GM21390 (cell line): Measurements from ENCODE around the gene PRKAR1A.
"Not testable (repeated sequence)": the region's sequence is repeated elsewhere in the genome, so short reads cannot be mapped to it uniquely, and the experiment has no call there.

ENCODE experiments used
- ATAC-seq: cut with Tn5 transposase; IDR thresholded peaks from one replicate; pipeline ENCODE4 v1.9.1; 2021; ENCODE audit not compliant: unreplicated experiment

PRKAR1A gene

GRCh38 chr17:68512247-68512959 lies at the start of gene PRKAR1A:
Gene PRKAR1A, plus strand, starts transcription at chr17:68512430. Its CDS starts 2,970 bp downstream, at chr17:68515400.
- peak; percentile 88 for ATAC-seq

GRCh38 chr17:68463211-68464019 lies 48.8 kb upstream of the PRKAR1A start:
- no peak for ATAC-seq

GRCh38 chr17:68468334-68468733 lies 43.9 kb upstream of the PRKAR1A start:
- no peak for ATAC-seq

- ATAC-seq: no peak
Measured at GRCh38 chr17:68468788-68469187, 43.4 kb upstream of the PRKAR1A start.

GRCh38 chr17:68470961-68471360 lies 41.3 kb upstream of the PRKAR1A start:
- no peak for ATAC-seq

- no peak for ATAC-seq
Measured at GRCh38 chr17:68480885-68481284, 31.3 kb upstream of the PRKAR1A start.

- no peak for ATAC-seq
Measured at GRCh38 chr17:68482576-68483041, 29.6 kb upstream of the PRKAR1A start.

GRCh38 chr17:68484458-68484857 lies 27.8 kb upstream of the PRKAR1A start:
- no peak for ATAC-seq

- no peak for ATAC-seq
Measured at GRCh38 chr17:68489919-68490318, 22.3 kb upstream of the PRKAR1A start.

GRCh38 chr17:68491381-68492231 lies 20.6 kb upstream of the PRKAR1A start:
- peak; percentile 56 for ATAC-seq

- ATAC-seq: not testable (repeated sequence)
Measured at GRCh38 chr17:68492394-68493054, 19.7 kb upstream of the PRKAR1A start.

- no peak for ATAC-seq
Measured at GRCh38 chr17:68495081-68495480, 17.1 kb upstream of the PRKAR1A start.

- peak; percentile 94 for ATAC-seq
Measured at GRCh38 chr17:68497885-68498319, 14.3 kb upstream of the PRKAR1A start.

GRCh38 chr17:68498479-68499326 lies 13.5 kb upstream of the PRKAR1A start:
- peak; percentile 30 for ATAC-seq

- no peak for ATAC-seq
Measured at GRCh38 chr17:68499587-68499986, 12.6 kb upstream of the PRKAR1A start.

GRCh38 chr17:68501074-68501473 lies 11.2 kb upstream of the PRKAR1A start:
- ATAC-seq: no peak

- no peak for ATAC-seq
Measured at GRCh38 chr17:68505951-68506350, 6.3 kb upstream of the PRKAR1A start.

GRCh38 chr17:68507576-68507975 lies 4.7 kb upstream of the PRKAR1A start:
- no peak for ATAC-seq

- ATAC-seq: no peak
Measured at GRCh38 chr17:68509141-68510057, 2.8 kb upstream of the PRKAR1A start.
